HG03442 (cell line): ENCODE data around the gene FGF14.

Experiments used
- ATAC-seq: cut with Tn5 transposase; IDR thresholded peaks from one replicate; pipeline ENCODE4 v1.9.1; 2021; ENCODE audit warnings: mild to moderate bottlenecking, moderate library complexity; ENCODE audit not compliant: unreplicated experiment

Gene FGF14

GRCh38 chr13:101944521-101944920, 457.3 kb downstream of the FGF14 start:
- no peak for ATAC-seq

- ATAC-seq = no peak
These were observed 459.2 kb downstream of the FGF14 start for GRCh38 chr13:101942535-101943157.

- ATAC-seq = peak; percentile 56
These were observed 459.8 kb downstream of the FGF14 start for GRCh38 chr13:101942038-101942437.

DNA sequence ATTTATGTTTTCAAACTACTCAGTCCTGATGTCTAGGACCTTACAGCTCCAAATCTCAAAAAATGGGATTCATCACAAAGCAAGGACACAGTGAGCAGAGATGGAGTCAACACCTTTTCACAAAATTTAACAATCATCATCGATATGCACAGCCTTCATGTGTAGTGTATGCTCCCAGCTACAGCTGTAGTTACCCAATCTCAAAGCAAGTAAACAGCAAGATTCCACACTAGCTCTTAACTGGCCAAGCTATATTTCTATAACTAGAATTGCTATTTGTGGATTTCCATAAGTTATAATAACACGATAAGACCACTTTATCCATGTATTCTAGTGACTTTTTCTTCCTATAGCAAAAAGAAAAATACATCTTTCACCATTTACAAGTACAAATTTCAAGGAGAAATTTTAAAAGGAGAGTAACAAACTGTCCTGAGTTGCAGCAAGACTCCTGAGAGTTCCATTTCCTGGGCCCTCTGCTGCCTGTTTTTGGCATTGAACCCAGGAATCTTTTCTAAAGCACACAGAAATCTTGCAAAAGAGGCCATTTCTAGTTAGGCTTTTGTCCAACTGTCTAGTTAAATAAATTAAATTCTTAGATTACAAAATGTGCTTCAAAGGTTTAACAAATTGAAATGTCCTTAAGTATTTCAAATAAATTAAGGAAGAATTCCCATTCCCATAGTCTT, 460.6 kb downstream of the FGF14 start:
- ATAC-seq = no peak

DNA sequence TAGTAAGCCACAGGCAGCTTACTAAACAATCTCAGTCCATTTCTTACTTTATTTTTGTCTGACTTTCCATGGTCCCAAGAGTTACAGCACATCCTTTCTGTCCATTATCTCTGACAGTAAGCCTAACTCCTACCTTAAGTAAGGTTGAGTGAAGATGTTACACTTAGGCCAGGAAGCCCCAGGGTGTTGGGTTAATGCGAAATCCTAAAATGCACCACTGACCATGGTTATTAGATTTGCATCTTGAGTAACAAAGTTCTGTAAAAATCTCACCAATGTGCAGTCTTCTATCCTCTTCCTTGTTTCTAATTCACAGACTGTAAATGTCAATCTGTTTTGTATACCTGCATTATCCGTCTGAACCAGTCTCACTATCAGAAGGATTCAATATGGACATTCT, 462.5 kb downstream of the FGF14 start:
- no peak for ATAC-seq

GRCh38 chr13:101935828-101936227, 466.0 kb downstream of the FGF14 start:
- no peak for ATAC-seq

GRCh38 chr13:101931186-101931585, 470.7 kb downstream of the FGF14 start:
- no peak for ATAC-seq

DNA sequence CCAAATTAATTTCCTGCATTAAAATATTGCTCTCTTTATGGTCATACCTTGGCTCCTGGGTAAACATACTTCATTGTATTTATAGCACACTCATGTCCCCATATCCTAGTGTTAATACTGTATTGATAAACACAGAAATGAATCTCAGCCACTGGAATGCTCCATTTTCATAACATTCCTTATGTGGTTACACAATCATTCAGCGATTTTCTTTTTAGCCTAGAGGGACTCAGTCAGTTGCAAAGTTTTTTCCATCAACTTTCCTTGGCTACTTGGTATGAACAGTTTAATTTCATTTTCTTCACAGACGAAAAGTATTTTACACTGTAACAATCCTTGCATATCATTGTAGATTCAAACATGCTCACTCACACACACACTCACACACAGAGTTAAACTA, 471.5 kb downstream of the FGF14 start:
- ATAC-seq = no peak

DNA sequence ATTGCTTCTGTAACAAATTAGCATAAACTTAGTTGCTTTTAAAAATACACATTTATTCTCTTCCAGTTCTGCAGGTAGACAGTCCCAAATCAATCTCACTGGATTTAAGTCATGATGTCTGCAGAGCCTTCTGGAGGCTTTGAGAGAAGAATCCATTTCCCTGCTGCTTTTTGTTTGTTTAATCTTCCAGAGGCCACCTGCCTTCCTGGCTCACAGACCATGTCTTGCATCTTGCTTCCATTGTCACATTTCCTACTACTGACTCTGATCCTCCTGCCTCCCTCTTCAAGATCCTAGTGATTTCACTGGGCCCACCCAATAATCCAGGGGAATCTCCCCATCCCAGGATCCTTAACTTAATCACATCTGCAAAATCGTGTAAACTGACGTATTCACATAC, 476.1 kb downstream of the FGF14 start:
- no peak for ATAC-seq

DNA sequence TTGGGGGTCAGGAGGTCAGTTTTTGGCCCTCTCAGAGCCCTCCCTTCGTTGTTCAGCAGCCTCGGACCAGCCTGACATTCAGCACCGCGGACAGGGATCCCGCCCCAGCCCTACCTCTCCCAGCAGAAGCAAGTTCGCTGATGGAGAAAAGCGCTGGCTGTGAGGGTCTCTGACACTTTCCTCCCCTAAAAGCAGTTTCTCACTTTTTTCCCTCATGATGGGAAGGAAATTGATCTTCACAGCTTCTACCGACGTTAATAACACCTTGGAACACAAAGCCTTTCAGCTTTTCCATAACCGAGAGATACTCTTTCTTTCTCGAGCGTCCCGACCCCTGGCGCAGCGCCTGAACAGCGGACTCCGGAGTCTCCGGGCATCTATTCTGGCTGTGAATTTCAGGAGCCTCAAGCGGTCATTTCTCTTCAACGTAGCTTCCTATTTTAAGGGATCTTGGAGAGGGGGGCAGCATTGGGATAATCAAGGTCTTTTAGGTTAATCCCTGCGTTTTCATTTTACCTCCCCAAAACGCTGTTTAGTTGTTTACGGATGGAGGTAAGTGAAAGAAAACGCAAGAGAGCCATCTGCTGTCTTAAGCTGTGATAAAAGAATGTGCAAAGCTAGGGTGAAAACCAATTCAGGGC, 482.2 kb downstream of the FGF14 start:
- ATAC-seq = no peak

GRCh38 chr13:101917833-101918661, 483.8 kb downstream of the FGF14 start:
- ATAC-seq = no peak

- no peak for ATAC-seq
These were observed 484.4 kb downstream of the FGF14 start for GRCh38 chr13:101917475-101917810.

GRCh38 chr13:101916775-101917474, 484.9 kb downstream of the FGF14 start:
- ATAC-seq = no peak

DNA sequence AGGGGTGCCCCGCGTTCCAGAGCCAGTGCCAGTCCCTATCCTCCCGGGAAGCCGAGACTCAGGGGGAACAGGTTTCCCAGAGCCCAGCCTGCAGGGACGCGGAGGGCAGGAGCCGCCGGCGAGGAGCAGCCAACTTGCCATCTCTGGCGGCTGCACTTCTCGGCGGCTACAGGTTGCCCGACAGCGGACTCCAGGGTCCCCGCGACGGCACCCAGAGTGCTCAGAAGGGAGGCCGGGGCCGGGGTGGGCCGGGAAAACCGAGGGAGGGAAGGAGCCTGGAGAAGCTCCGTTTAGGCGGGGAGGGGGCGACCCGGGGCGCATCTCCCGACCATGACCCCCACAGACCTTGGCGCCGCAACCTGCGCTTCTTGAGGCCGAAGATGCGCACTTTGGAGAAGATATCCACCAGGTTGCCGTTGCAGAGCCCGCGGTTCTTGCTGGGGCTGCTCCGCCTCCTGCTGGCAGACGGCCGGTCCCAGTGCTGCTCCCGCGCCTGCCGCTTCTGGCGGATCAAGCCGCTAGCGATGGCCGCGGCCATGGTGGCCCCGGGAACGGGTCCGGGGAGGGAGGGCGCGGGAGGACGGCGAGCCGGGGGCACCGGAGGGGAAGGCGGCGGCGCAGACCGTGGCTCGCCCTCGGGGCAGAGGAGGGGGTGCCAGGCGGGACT, 485.6 kb downstream of the FGF14 start:
- no peak for ATAC-seq

DNA sequence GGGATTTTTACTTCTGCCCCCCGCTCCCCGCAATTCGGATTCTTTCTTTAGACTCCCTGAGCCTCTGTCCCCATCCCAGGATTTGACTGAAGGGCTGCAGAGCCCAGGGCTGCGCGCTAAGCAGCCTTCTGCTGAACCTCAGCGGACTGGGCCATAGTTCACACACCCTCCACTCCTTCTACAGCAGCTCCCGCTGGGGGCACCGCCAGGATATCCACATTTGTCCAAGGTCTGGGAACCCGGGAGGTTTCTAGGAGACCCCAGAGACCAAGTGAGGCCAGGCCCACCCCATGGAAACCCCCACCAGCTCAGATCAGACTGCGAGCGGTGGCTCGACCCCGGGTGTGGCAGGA, 486.1 kb downstream of the FGF14 start:
- ATAC-seq = no peak

DNA sequence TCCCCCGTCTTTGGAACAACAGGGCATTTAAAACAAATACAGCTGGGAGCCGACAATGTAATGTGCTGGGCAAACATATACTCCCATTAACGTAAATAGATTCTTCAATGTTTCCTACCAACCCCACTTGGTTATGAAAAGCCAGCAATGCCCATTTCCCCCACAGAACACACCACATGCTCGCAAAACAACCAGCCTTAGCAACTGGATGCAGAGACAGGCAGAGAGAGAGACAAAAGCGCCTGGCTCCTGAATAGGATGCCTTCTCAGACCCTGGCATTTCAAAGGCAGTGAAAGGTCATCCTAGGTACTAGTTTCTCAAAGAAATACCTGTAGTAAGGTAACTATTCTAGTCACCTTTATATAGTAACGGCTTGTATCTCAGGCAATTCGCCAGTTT, 486.5 kb downstream of the FGF14 start:
- no peak for ATAC-seq

- no peak for ATAC-seq
These were observed 490.1 kb downstream of the FGF14 start for GRCh38 chr13:101911752-101912151.

- no peak for ATAC-seq
These were observed 498.0 kb downstream of the FGF14 start for GRCh38 chr13:101903890-101904289.

DNA sequence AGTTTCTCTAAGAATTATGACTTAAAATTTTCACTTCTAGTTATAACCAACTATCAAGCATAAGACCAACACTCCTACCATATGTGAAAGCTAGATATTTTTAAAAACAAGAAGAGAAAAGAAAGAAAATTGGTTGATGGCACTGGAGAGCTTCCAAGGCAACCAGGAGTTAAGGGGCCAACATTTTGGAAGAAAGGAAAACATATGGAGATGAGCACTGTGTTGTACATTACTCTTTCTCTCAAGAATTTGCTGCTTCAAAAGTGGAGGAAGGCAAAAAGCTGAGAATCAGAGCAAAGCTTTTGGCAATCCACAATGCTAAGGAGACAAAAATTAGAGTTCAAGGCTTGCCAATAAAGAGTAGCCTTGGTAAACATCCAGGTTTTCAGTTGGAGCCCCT, 503.2 kb downstream of the FGF14 start:
- no peak for ATAC-seq

GRCh38 chr13:101896541-101896940, 505.3 kb downstream of the FGF14 start:
- ATAC-seq = no peak

- ATAC-seq = no peak
These were observed 508.8 kb downstream of the FGF14 start for GRCh38 chr13:101893021-101893420.
